HUDEP-2 (cell line): ENCODE measurements around the gene CSNK2B.
A peak's percentile ranks its signal among the peaks of the same experiment; 100 is the strongest.

Experiments
- DNase-seq, 76 experiments: peaks; one replicate each; lab custom pipeline; 2025; ENCODE audit not compliant: unreplicated experiment in 76 of 76; lab: John Stamatoyannopoulos, UW

CSNK2B gene

GRCh38 chr6:31710523-31711219 lies 44.8 kb downstream of the CSNK2B start:
- no peak for DNase-seq

GRCh38 chr6:31711233-31711632 lies 45.4 kb downstream of the CSNK2B start:
- DNase-seq, result peak in 65 of 76 experiments; percentile 17 to 78 (median 56)

GRCh38 chr6:31712296-31712695 lies 46.4 kb downstream of the CSNK2B start:
- peak in 22 of 76 experiments; percentile 5 to 48 (median 28) for DNase-seq

GRCh38 chr6:31713465-31713864 lies 47.6 kb downstream of the CSNK2B start:
- no peak for DNase-seq

GRCh38 chr6:31713991-31714684 lies 48.3 kb downstream of the CSNK2B start:
- no peak for DNase-seq

GRCh38 chr6:31715022-31715958 lies 49.4 kb downstream of the CSNK2B start, which contains the start of gene LY6G6D:
LY6G6D (plus strand) TSS chr6:31715348; CDS start chr6:31715356, 8 bp downstream.
- DNase-seq, result no peak

GRCh38 chr6:31717499-31718222 lies 51.8 kb downstream of the CSNK2B start:
- no peak for DNase-seq

GRCh38 chr6:31718265-31718664 lies 52.4 kb downstream of the CSNK2B start:
- no peak for DNase-seq

GRCh38 chr6:31719001-31719400 lies 53.1 kb downstream of the CSNK2B start:
- DNase-seq, result no peak
